ENCODE results near the gene CD38.
"Not testable (repeated sequence)": the region's sequence is repeated elsewhere in the genome, so short reads cannot be mapped to it uniquely, and the experiment has no call there.

CD38 gene

GRCh38 chr4:15836362-15836761, 58.2 kb downstream of the CD38 start:
- no peak overlapping the region for H3K27ac ChIP-seq
- TF ChIP-seq CTCF (conservative IDR thresholded peaks at IDR 0.05): no peak

- no peak for TF ChIP-seq CTCF (conservative IDR thresholded peaks at IDR 0.05)
- no peak overlapping the region for H3K27ac ChIP-seq
These were observed 59.5 kb downstream of the CD38 start for GRCh38 chr4:15837591-15837990.

GRCh38 chr4:15841194-15841730, 63.1 kb downstream of the CD38 start:
- H3K27ac ChIP-seq: not testable (repeated sequence)

- TF ChIP-seq CTCF (conservative IDR thresholded peaks at IDR 0.05): no peak
- no peak overlapping the region for H3K27ac ChIP-seq
These were observed 69.6 kb downstream of the CD38 start for GRCh38 chr4:15847746-15848145.

- H3K27ac ChIP-seq: no peak overlapping the region
- no peak for TF ChIP-seq CTCF (conservative IDR thresholded peaks at IDR 0.05)
These were observed 70.2 kb downstream of the CD38 start for GRCh38 chr4:15848191-15848842.

- no peak overlapping the region for H3K27ac ChIP-seq
- TF ChIP-seq CTCF (conservative IDR thresholded peaks at IDR 0.05): no peak
These were observed 73.8 kb downstream of the CD38 start for GRCh38 chr4:15851969-15852368.

GRCh38 chr4:15852524-15852923, 74.4 kb downstream of the CD38 start:
- no peak for TF ChIP-seq CTCF (conservative IDR thresholded peaks at IDR 0.05)
- H3K27ac ChIP-seq: no peak overlapping the region

GRCh38 chr4:15853345-15853744, 75.2 kb downstream of the CD38 start:
- TF ChIP-seq CTCF (conservative IDR thresholded peaks at IDR 0.05): no peak

More at GRCh38 chr4:15853345-15853744, 75.2 kb downstream of the CD38 start:
- H3K27ac ChIP-seq: no peak overlapping the region
